ENCODE data around the gene PIM1. TPM values are rescaled to one million over a fixed set of nuclear protein-coding genes. Genes with fewer than 3 reads are reported as not detected.

The PIM1 gene
- total and polyA plus RNA-seq, 9 of the 15 experiments (the other 6 are each of a cell fraction or from before 2014, with no cell fraction given) = 19.0 to 789 (median 212) TPM

GRCh38 chr6:37207903-37208456, 38.0 kb downstream of the PIM1 start (continued):
- TF ChIP-seq BCLAF1 (IDR thresholded peaks at IDR 0.05; ENCODE audit: borderline replicate concordance in 1 of 2, control insufficient read depth in 1 of 2, low read depth in 2 of 2, low read length in 1 of 2) = no peak
- TF ChIP-seq TRIM24 (IDR thresholded peaks at IDR 0.05) = 0 out of 4 replicates have a peak, but pooled peaks of 1 of the 2 experiments have one; percentile 21
- no peak; the same call in 1 of the 2 replicates for TF ChIP-seq CEBPG (CRISPR knock-in tag; IDR thresholded peaks at IDR 0.05)
- TF ChIP-seq CEBPG (tag; conservative IDR thresholded peaks at IDR 0.05 in 1 of 2, IDR thresholded peaks at IDR 0.05 in 1 of 2) = no peak
- no peak for TF ChIP-seq HDAC6 (IDR thresholded peaks at IDR 0.05; ENCODE audit: low read depth, low read length)
- no peak for TF ChIP-seq HDAC3 (IDR thresholded peaks at IDR 0.05; ENCODE audit: borderline replicate concordance, partially characterized antibody)
- TF ChIP-seq ZNF655 (CRISPR knock-in tag; IDR thresholded peaks at IDR 0.05) = no peak
- no peak for TF ChIP-seq ZFP1 (CRISPR knock-in tag; IDR thresholded peaks at IDR 0.05)
- TF ChIP-seq PTBP1 (IDR thresholded peaks at IDR 0.05; ENCODE audit: low read depth, low read length) = no peak
- no peak for TF ChIP-seq HNRNPLL (IDR thresholded peaks at IDR 0.05; ENCODE audit: low read depth, low read length, poor library complexity, severe bottlenecking)
- TF ChIP-seq ZSCAN29 (IDR thresholded peaks at IDR 0.05) = no peak
- TF ChIP-seq CBFA2T3 (IDR thresholded peaks at IDR 0.05) = peak; percentile 26; the same call in 1 of the 2 replicates
- TF ChIP-seq ARID4B (CRISPR knock-in tag; IDR thresholded peaks at IDR 0.05) = peak; percentile 72
- TF ChIP-seq HNRNPUL1 (IDR thresholded peaks at IDR 0.05; ENCODE audit: low read length) = no peak
- 0 out of 2 replicates have a peak, but pooled peaks have one; percentile 19 for TF ChIP-seq CBX5 (IDR thresholded peaks at IDR 0.05; ENCODE audit: borderline replicate concordance, low read depth)
- no peak for TF ChIP-seq KLF10 (CRISPR knock-in tag; IDR thresholded peaks at IDR 0.05)
- no peak for TF ChIP-seq EHMT2 (IDR thresholded peaks at IDR 0.05)
- peak; percentile 78 for TF ChIP-seq ZNF449 (CRISPR knock-in tag; IDR thresholded peaks at IDR 0.05)
- TF ChIP-seq ZNF707 (CRISPR knock-in tag; conservative IDR thresholded peaks at IDR 0.05) = no peak
